ENCODE results near the gene B3GAT1. TPM values are rescaled to one million over a fixed set of nuclear protein-coding genes. Genes with fewer than 3 reads are reported as not detected.

Gene B3GAT1
- total RNA-seq, 1 experiment from 2014 or later = not detected

DNA sequence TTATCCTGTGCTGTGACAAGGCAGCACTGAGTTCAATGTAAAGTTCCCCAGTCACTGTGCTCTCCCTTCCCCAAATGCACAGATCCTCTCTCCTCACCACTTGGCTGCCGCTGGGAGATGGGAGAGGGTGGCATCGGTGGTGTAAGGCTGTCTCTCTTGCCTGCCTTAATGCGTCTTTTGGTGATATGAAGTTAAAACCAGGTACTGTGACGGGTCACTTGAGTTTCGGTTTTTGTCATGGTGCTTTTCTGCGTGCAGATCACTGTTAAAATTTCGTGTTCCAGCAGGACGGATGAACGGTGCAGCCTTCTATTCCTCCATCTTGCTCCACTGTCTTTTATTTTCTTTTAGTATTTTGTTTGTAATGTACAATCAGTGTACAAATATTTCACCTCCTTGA is 61.7 kb downstream of the B3GAT1 start:
- Histone ChIP-seq H3K27me3 (ENCODE audit: insufficient read depth, low read length) (no peaks in the 10 kb centered on the region), H3K36me3 (ENCODE audit: control insufficient read depth in 1 of 2, insufficient read depth in 2 of 2, low read length in 2 of 2) (no peaks in the 10 kb centered on the region; a peak in 1 of 4 replicates), H2AFZ (ENCODE audit: low read depth, low read length, poor library complexity, severe bottlenecking) (no peak overlapping the region), H3K4me2 (ENCODE audit: low read length) (no peak overlapping the region), H3K9ac (ENCODE audit: low read length) (no peak overlapping the region), H3K27ac (ENCODE audit: low read depth, low read length) (no peak overlapping the region), H3K9me3 (ENCODE audit: control insufficient read depth in 1 of 2, insufficient read depth in 1 of 2, low read depth in 1 of 2, low read length in 2 of 2) (no peaks in the 10 kb centered on the region), H3K4me1 (ENCODE audit: control insufficient read depth in 1 of 2, insufficient read depth in 2 of 2, low read length in 2 of 2) (no peaks in the 10 kb centered on the region), H3K9me2 (ENCODE audit: insufficient read depth) (no peaks in the 10 kb centered on the region), H3K4me3 (replicated peaks in 1 of 2; ENCODE audit: low read depth in 1 of 2, low read length in 2 of 2) (no peak overlapping the region), H3K79me2 (ENCODE audit: insufficient read depth, low read length) (no peaks in the 10 kb centered on the region), H4K20me1 (ENCODE audit: insufficient read depth) (no peaks in the 10 kb centered on the region)
- RAD21 ChIA-PET (ENCODE audit: low non-redundant PET in 1 of 2, low total read pairs in 2 of 2, uncharacterized antibody in 2 of 2, unreplicated experiment in 2 of 2) = no interaction called here
- ATAC-seq = no peak
- POLR2A ChIA-PET = no interaction called here
- TF ChIP-seq ZFX (IDR thresholded peaks at IDR 0.05) (no peak), FOSL1 (IDR thresholded peaks at IDR 0.05; ENCODE audit: low read depth) (no peak), REST (IDR thresholded peaks at IDR 0.05; ENCODE audit: low read depth) (no peak), YY1 (IDR thresholded peaks at IDR 0.05; ENCODE audit: extremely low read depth, insufficient replicate concordance, low read depth, low read length) (no peak), TCF7L2 (IDR thresholded peaks at IDR 0.05; ENCODE audit: borderline replicate concordance, extremely low read depth, insufficient read depth, insufficient read length) (no peak), ELF1 (IDR thresholded peaks at IDR 0.05; ENCODE audit: borderline replicate concordance, low read depth) (no peak), EZH2 (IDR thresholded peaks at IDR 0.05) (no peak), SRF (IDR thresholded peaks at IDR 0.05; ENCODE audit: low read depth) (no peak), ZNF274 (IDR thresholded peaks at IDR 0.05; ENCODE audit: low read depth, low read length) (no peak), RAD21 (IDR thresholded peaks at IDR 0.05; ENCODE audit: low read depth) (no peak), SP1 (IDR thresholded peaks at IDR 0.05; ENCODE audit: low read depth) (no peak), EZH2phosphoT487 (IDR thresholded peaks at IDR 0.05; ENCODE audit: borderline replicate concordance) (no peak), CEBPB (IDR thresholded peaks at IDR 0.05; ENCODE audit: low read depth) (no peak), POLR2A (IDR thresholded peaks at IDR 0.05; ENCODE audit: borderline replicate concordance, extremely low read depth, insufficient read depth, insufficient read length) (no peak), CBX3 (IDR thresholded peaks at IDR 0.05; ENCODE audit: low read depth) (no peak)
- TF ChIP-seq, protein P1, sequence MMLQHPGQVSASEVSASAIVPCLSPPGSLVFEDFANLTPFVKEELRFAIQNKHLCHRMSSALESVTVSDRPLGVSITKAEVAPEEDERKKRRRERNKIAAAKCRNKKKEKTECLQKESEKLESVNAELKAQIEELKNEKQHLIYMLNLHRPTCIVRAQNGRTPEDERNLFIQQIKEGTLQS (IDR thresholded peaks at IDR 0.05) = no peak
- TF ChIP-seq, protein P2, sequence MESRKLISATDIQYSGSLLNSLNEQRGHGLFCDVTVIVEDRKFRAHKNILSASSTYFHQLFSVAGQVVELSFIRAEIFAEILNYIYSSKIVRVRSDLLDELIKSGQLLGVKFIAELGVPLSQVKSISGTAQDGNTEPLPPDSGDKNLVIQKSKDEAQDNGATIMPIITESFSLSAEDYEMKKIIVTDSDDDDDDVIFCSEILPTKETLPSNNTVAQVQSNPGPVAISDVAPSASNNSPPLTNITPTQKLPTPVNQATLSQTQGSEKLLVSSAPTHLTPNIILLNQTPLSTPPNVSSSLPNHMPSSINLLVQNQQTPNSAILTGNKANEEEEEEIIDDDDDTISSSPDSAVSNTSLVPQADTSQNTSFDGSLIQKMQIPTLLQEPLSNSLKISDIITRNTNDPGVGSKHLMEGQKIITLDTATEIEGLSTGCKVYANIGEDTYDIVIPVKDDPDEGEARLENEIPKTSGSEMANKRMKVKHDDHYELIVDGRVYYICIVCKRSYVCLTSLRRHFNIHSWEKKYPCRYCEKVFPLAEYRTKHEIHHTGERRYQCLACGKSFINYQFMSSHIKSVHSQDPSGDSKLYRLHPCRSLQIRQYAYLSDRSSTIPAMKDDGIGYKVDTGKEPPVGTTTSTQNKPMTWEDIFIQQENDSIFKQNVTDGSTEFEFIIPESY (IDR thresholded peaks at IDR 0.05; ENCODE audit: extremely low read depth, insufficient replicate concordance, low read length) = no peak
- TF ChIP-seq, protein P3, sequence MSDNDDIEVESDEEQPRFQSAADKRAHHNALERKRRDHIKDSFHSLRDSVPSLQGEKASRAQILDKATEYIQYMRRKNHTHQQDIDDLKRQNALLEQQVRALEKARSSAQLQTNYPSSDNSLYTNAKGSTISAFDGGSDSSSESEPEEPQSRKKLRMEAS (IDR thresholded peaks at IDR 0.05) = no peak
- TF ChIP-seq, protein P4, sequence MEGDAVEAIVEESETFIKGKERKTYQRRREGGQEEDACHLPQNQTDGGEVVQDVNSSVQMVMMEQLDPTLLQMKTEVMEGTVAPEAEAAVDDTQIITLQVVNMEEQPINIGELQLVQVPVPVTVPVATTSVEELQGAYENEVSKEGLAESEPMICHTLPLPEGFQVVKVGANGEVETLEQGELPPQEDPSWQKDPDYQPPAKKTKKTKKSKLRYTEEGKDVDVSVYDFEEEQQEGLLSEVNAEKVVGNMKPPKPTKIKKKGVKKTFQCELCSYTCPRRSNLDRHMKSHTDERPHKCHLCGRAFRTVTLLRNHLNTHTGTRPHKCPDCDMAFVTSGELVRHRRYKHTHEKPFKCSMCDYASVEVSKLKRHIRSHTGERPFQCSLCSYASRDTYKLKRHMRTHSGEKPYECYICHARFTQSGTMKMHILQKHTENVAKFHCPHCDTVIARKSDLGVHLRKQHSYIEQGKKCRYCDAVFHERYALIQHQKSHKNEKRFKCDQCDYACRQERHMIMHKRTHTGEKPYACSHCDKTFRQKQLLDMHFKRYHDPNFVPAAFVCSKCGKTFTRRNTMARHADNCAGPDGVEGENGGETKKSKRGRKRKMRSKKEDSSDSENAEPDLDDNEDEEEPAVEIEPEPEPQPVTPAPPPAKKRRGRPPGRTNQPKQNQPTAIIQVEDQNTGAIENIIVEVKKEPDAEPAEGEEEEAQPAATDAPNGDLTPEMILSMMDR (IDR thresholded peaks at IDR 0.05 in 2 of 3, conservative IDR thresholded peaks at IDR 0.05 in 1 of 3; ENCODE audit: borderline replicate concordance in 1 of 3, insufficient read depth in 1 of 3, low read depth in 2 of 3, low read length in 2 of 3) = no peak
- CTCF ChIA-PET = no interaction called here
- BruUV-seq (replicated peaks) = no TSS peak
- intact Hi-C loops (cut with micrococcal nuclease) = no loop called here
- no peak for DNase-seq (ENCODE audit: low read depth, low spot score)

All from HCT116 (cell line).